ENCODE measurements around the gene ATP8B4. TPM values are rescaled to one million over a fixed set of nuclear protein-coding genes. Genes with fewer than 3 reads are reported as not detected.

Gene ATP8B4
- total and polyA plus RNA-seq, 10 of the 15 experiments (the other 5 are each of a cell fraction or from before 2014, with no cell fraction given), result 0.02 to 0.94 (median 0.19) TPM

DNA sequence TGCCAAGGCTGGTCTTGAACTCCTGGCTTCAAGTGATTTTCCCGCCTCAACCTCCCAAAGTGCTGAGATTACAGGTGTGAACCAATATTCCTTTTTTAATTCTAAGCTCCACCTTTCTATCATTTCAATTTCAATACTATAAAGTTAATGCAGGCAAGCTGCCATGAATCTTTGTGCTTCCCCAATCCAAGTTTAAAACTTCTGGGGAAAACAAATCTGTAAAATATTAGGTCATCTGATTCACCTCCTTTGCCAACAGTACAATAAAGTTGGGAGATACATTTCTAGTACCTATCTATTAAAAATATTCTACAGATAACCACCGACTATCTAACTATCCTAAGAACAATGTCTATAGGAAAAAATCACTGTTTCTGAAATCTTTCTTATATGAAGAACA lies 102.1 kb downstream of the ATP8B4 start:
- no peaks in the 10 kb centered on the region for H3K36me3 ChIP-seq (ENCODE audit: control insufficient read depth in 2 of 2, insufficient read depth in 2 of 2, low read length in 1 of 2)
- 15% methylated on average over 2 of the region's 2 CpGs for WGBS (ENCODE audit: insufficient coverage, insufficient replicate concordance, low lambda C conversion rate, missing lambda C conversion rate)
- no peak overlapping the region for H3K4me3 ChIP-seq
- ChIA-PET SMC1A (ENCODE audit: uncharacterized antibody, unreplicated experiment) (interaction anchor here (0.8 to 5.5 kb wide), 4 partner anchors 9 to 36 kb away, joined by 3 to 29 read pairs (median 12); no protein-coding TSS in a partner anchor), POLR2A (interaction anchor here (1.2 kb wide), 1 partner anchor 9 kb away, joined by 4 read pairs; no protein-coding TSS in a partner anchor), RAD21 (ENCODE audit: unreplicated experiment) (interaction anchor here (1.3 to 1.5 kb wide), 2 partner anchors 12 to 30 kb away, joined by 3 to 4 read pairs; no protein-coding TSS in a partner anchor), CTCF (interaction anchor here (2.0 kb wide), 1 partner anchor 13 kb away, joined by 12 read pairs; no protein-coding TSS in a partner anchor)
- no peak for FAIRE-seq
- H3K4me2 ChIP-seq (ENCODE audit: control insufficient read depth, insufficient read depth), result no peak overlapping the region
- H3K79me2 ChIP-seq (ENCODE audit: control insufficient read depth, insufficient read depth, low read length), result no peaks in the 10 kb centered on the region
- intact Hi-C loops (cut with micrococcal nuclease; ENCODE audit: unreplicated experiment) (no loop called here), in situ Hi-C loops (cut with MboI) (no loop called here)
- no peak overlapping the region for H2AFZ ChIP-seq (ENCODE audit: control insufficient read depth, low read depth, low read length)
- TF ChIP-seq CBX3 (IDR thresholded peaks at IDR 0.05; ENCODE audit: borderline replicate concordance, low read depth), result no peak
- TF ChIP-seq JUNB (IDR thresholded peaks at IDR 0.05), result no peak
- no peak for TF ChIP-seq EZH2 (IDR thresholded peaks at IDR 0.05; ENCODE audit: borderline replicate concordance, control insufficient read depth, low read depth, low read length)
- no peak for TF ChIP-seq RAD21 (IDR thresholded peaks at IDR 0.05; ENCODE audit: insufficient read depth, low read depth, low read length)
- no peak for TF ChIP-seq RCOR1 (conservative IDR thresholded peaks at IDR 0.05; ENCODE audit: low read depth, low read length)
- TF ChIP-seq BACH1 (IDR thresholded peaks at IDR 0.05; ENCODE audit: borderline replicate concordance), result no peak
- TF ChIP-seq KDM1A (IDR thresholded peaks at IDR 0.05; ENCODE audit: borderline replicate concordance), result no peak
- TF ChIP-seq MTA2 (IDR thresholded peaks at IDR 0.05; ENCODE audit: low read depth), result no peak
- no peak for TF ChIP-seq KLF5 (IDR thresholded peaks at IDR 0.05; ENCODE audit: partially characterized antibody)
- TF ChIP-seq CHD4 (IDR thresholded peaks at IDR 0.05), result no peak
- TF ChIP-seq RAD51 (IDR thresholded peaks at IDR 0.05), result no peak
- no peak for TF ChIP-seq BHLHE40 (IDR thresholded peaks at IDR 0.05; ENCODE audit: borderline replicate concordance in 1 of 2, low read depth in 2 of 2, low read length in 1 of 2)
- no peak for TF ChIP-seq ZBTB40 (IDR thresholded peaks at IDR 0.05; ENCODE audit: borderline replicate concordance)
- TF ChIP-seq ATF2 (IDR thresholded peaks at IDR 0.05; ENCODE audit: low read length), result no peak
- no peak for TF ChIP-seq NFYA (IDR thresholded peaks at IDR 0.05; ENCODE audit: borderline replicate concordance, low read depth, low read length)
- no peak for TF ChIP-seq TARDBP (IDR thresholded peaks at IDR 0.05; ENCODE audit: borderline replicate concordance)
- BruUV-seq (replicated peaks), result no TSS peak
- no peaks in the 10 kb centered on the region; a peak in 1 of 4 replicates for H3K27me3 ChIP-seq (replicated peaks in 1 of 2; ENCODE audit: control insufficient read depth in 2 of 2, insufficient read depth in 2 of 2, low read length in 1 of 2)
- no peak for ATAC-seq
- no peaks in the 10 kb centered on the region for H3K4me1 ChIP-seq (ENCODE audit: control insufficient read depth, insufficient read depth, low read length)
- no peak for DNase-seq (ENCODE audit: low read depth, low spot score)
- H3K9me3 ChIP-seq (replicated peaks; ENCODE audit: control insufficient read depth, insufficient read depth, low read length), result no peaks in the 10 kb centered on the region
- no peak overlapping the region for H3K9ac ChIP-seq (ENCODE audit: control insufficient read depth, insufficient read depth, low read length)
- H4K20me1 ChIP-seq (ENCODE audit: control insufficient read depth, insufficient read depth), result no peaks in the 10 kb centered on the region
- H3K27ac ChIP-seq (ENCODE audit: control insufficient read depth, insufficient read depth), result no peak overlapping the region

Data from GM12878 (cell line).